ENCODE data around the gene INSC.

DNA sequence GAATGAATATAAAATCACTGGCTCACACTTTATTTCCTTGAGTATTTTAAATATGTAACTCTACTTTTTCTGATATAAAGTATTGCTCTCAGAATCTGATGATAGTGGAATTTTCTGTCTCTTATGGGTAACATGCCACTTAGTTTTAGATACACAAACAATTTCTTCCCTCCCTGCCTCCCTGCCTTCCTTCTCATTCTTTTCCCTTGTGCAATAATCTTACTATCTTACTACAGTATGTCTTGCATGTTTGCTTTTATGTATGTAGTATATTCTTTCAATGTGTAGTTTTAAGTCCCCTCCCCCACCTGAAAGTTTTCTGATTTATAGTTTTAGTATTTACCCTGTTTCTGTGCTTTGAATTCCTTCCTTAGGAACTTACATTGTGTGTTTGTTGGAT lies 48.4 kb downstream of the INSC start:
- no peak for TF ChIP-seq EZH2 (IDR thresholded peaks at IDR 0.05; ENCODE audit: insufficient read depth, poor library complexity, severe bottlenecking)
- no peak for TF ChIP-seq EZH2phosphoT487 (IDR thresholded peaks at IDR 0.05; ENCODE audit: insufficient read depth, low read depth)

Data from GM23248 (cell line).